Stimulated activated CD4-positive, alpha-beta T cell treated with anti-CD3 and anti-CD28 coated beads, Interleukin-4, amount 100 ng/mL, for 48 hours (primary cell): ENCODE results near the gene CDC42BPA.
"Not testable (repeated sequence)": the region's sequence is repeated elsewhere in the genome, so short reads cannot be mapped to it uniquely, and the experiment has no call there.

ENCODE experiments used
- DNase-seq, 2 donors: peaks; one replicate each; pipeline ENCODE4 v3.0.0-alpha.2; 2020; ENCODE audit warnings: low read depth in 2 of 2

The CDC42BPA gene

DNA sequence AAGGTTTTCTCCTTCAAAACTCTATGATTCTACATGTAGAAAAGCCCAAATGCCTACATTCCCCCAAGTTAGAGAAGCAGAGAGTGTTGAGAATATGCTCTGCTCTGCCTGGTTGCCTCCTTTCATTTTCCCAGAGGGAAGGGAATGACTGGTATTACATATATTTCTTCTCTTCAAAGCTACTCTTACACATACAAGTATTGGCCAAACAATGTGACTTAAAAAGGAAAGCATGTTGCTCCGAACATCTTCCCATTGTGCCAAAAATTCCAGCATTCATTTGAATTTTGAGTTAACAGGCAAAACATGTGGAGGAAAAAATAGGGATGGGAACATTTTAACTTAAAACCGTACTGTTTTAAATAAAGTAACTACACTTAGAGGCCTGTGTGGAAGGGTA lies 253.0 kb downstream of the CDC42BPA start:
- DNase-seq: no peak

DNA sequence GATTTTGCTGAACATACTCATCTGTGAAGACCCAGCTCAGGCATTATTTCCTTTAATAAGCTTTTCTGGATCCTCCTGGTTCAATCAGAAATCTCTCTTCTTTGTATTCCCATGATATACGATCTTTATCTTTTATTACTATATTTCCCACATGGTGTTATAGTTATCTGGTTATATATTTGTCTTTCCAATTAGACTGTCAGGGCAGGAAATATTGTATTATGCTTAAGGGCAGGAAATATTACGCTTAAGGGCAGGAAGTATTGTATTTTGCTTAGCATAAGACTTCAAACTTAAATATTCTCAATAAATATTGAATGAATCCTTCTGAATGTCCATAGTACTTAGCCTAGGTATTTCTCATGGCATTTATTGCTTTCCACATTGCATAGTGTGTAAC lies 256.0 kb downstream of the CDC42BPA start:
- no peak for DNase-seq

DNA sequence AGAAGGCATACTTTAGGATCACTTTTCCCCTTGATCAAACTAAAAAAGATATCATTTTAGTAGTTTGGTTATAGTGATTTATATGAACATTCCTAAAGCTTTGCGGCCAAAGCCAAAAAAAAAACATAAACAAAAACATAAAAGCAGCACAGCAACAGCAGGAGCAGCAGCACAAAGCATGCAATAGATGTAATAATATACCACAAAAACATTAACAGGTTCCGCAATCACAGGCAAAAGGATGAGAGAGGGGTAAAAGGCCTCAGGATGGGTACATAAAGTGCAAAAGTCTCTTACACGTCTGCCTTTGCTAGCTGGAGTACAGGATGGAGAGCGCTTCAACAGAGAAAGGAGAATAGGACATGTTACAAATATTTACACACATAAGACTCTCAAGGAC lies 259.2 kb downstream of the CDC42BPA start:
- no peak for DNase-seq

DNA sequence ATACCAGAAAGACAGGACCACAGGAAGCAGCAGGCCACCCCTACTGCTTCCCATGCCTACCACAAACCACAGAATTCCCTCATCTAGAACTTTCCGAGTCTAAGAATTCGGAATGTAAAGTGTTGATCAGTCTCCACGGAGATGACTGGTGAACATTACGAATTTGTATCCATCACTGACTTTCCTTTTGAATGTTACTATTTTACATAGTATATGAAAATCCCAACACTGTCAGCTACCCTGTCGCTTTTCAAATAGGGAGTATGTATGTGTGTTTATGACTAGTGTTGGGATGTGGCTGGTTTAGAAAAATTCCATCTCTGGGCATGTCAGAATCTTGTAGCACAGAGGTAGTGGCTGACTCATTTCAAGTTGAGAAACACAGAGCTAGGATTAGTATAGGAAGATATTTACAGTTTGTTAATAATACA lies 260.0 kb downstream of the CDC42BPA start:
- DNase-seq: no peak

DNA sequence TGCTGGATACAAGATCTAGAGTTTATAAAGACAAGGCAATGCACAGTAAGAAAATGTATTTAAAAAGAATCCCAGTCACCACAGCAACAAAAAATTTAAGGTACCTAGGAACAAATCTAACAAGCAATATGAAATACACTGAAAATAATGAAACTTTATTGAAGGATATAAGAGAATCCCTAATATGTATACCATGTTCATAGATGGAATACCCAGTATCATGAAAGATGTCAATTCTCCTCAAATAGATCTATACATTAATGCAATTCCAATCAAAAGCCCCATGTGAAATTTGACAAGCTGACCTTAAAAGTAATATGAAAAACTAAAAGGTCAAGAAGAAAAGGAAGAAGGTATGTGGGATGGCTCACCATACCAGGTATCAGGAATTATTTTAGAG lies 269.0 kb downstream of the CDC42BPA start:
- no peak for DNase-seq

DNA sequence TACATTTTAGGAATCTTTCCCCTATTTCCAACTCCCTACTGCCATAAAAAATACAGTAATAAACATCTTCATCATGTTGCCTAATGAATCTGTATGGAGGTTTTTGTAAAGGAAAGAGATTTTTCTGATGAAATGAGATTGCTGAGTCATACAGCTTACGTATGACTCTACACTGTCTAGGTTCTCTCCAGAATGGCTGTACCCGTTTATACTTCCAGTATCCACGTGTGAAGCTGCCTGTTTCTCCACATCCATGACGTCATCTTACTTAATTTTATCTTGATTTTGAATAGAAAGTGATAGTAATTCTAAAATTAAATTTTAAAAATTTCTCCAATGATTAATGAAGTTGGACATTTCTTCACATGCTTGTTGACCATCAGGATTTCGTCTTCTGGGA lies 274.5 kb downstream of the CDC42BPA start:
- DNase-seq: no peak

DNA sequence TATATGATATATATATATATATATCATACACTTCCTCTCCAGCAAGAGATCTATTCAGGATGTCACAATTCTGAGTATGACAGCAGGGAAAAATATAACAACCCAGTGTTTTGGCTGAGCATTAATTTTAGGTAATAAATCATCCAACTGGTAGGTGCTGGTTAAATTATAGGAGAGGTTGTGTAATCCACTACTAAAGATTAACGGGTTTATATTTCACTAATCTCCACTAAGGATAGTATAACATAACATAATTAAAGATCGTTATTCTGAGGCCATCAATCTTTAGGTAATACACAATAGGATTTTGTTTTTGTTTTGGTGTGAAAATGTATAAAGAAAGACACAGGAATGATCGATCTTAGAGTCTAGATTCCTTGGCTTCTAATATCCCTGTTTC lies 276.0 kb downstream of the CDC42BPA start:
- DNase-seq: no peak

DNA sequence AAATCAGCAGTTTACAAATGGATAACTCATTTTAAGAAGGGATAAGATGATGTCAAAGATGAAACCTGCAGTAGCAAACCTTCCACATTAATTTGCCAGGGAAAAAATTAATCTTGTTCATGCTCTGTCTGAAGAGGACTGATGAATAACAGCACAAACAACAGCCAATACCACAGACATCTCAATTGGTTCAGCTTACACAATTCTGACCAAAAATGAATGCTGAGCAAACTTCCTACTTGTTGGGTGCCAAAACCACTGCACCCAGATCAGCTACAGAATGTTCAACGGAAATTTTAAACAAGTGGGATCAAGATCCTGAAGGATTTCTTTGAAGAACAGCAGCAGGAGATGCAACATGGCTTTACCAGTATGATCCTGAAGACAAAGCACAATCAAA lies 279.9 kb downstream of the CDC42BPA start:
- DNase-seq: no peak

DNA sequence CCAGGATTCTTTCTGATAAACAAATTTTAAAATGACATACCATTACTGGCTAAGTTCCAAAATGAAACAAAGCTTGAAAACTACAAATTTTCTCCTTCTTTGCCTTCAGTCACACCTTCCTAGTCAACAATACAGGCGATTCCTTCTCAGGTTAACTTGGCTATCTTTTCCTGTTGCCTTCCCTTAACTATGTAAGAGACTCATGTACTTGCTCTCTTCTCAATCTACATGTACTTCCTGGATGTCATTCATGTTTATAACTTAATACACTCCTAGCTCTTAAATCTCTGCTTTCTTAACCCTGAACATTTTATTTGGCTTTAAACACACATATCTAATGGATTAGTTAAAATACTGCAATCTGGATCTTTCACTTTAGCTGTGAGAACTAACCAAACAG lies 281.2 kb downstream of the CDC42BPA start:
- DNase-seq: no peak

DNA sequence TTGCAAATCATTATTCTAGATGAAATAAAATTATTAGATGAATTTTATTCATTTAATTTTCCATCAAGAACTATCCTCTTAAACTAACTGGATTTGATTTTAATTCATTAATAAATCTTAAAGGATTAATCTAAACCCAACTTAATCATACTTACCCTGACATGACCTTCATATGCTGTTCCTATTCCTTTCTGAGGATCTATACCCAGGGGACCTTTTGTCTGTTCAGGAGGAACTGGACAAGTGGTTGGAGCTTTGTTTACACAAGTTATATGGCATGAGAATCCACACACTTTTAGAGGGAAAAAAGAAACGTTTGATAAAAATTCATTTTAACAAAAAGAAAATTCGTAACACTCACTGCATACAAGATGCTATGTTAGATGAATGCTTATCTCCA lies 283.0 kb downstream of the CDC42BPA start:
- DNase-seq: no peak

DNA sequence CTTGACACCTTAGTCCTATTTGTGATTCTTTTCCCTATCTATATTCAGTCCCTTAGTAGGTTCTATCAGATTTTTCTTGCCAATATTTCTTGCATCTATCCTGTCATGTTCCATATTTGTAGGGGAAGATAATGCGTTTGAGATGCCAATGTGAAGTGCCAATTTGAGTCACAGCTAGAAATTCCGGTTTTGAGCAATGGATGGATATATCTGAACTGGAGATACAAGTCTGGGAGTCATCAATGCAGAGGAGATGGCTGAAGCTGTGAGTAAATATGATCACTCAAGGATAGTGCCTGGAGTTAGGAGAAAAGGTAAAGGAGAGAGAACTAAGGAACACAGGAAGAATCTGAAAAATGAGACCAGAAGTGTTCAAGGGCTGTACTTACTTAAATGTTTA lies 284.4 kb downstream of the CDC42BPA start:
- DNase-seq: no peak

DNA sequence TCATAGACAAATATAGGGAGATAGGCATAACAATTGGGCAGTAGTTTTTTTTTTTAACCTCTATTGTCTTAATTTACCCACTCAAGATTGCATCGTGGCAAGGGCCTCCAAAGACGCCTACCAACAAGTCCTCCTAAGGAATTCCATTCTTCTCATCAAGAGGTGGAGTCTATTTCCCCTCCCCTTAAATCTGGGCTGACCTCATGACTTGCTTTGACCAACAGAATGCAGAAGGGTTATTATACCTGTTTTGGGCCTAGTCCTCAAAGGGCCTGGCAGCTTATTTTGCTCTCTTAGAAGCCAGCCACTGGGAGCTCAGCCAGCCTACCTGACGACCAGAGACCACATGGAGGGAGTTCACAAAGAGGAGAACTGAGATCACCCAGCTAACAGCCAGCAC lies 285.9 kb downstream of the CDC42BPA start:
- DNase-seq: no peak

DNA sequence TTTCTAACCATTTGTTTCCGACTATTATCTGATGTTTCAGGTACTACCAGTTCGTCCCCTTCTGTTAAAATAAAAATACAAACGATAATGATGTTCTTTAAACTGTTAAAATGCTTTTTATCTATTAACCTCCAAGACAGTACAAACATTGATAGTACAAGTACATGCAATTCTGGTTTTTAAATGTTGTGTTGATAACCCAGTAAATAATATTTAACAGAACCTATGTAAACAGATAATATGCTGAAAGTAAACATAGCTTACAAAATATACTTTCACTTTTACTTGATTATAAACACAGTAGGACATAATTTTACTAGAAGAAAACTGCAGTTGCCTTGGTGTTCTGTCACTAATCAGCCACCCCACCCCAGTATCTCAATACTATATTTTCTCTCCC lies 301.3 kb downstream of the CDC42BPA start:
- no peak for DNase-seq

DNA sequence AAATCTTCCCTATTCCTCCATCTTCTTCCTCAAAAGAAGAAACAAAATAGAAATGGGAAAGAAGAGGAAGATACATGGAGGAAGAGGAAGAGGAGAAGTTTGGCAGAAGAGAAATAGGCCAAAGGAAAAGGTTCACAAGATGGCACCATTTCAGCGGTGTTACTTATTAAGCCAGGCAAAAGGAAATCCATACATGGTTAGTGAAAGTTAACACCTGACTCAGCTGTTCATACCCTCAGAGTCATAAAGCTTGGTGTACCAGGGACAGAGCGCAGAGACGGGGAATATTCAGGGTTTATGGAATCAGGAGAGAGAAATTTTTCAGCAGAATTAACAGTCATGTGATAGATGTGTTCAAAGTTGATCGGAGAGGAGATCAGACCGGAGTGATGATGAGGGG lies 307.6 kb downstream of the CDC42BPA start:
- DNase-seq: no peak

DNA sequence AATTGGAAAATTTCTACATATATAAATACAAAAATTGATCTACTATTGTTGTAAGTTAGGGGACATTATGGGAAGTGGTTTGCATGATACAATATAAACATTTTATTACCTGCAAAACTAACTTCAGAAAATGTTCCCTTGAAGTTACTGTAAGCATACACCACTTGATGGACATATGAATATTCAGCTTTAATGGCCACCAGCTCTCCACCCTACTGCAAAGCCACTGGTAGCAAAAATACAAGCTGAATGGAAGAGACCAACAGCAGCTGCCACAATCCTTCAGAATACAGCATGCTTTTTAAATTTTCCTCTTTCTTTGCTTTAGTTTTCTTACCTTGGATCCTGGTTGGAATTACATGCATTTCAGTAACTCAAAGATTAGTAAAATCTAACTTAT lies 308.4 kb downstream of the CDC42BPA start:
- no peak for DNase-seq

DNA sequence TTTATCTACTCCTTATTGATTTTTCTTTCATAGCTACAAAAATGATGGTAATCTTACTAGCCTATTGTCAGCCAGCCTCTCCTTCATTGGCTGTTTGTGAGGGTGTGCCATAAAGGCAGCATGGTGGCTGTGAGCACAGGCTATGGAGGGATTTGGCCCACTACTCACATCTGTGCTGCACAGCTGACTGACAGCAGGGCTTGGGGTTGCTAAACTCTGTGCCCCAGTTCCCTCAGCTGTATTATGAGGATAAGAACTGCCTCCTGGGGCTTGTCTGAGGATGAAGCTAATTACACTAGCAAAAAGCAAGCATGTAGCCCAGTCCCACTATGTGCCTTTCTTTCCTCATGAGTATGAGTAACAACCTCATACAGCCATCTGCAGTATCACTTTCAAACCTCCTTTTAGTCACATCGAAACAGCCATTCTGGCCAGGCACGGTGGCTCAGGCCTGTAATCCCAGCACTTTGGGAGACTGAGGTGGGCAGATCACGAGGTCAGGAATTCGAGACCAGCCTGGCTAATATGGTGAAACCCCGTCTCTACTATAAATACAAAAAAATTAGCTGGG lies 312.0 kb downstream of the CDC42BPA start:
- no peak for DNase-seq

DNA sequence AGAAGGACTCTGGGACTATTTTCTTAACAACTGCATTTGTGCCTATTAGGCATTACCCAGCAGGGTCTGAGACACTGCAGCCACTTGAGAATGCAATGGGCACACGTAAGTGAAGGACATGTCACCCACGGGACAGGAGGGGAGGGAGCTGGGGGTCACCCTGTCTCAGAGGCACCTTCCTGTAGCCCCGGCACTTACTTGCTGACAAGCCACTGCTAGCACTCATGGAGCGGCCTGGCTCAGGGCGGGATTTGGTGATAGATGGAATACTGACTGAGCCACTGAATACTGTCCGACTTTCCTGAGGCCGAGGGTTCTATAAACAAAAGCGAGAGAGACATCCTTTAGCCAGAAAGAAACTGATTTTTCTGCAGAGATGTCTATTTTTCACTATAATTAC lies 313.5 kb downstream of the CDC42BPA start:
- no peak for DNase-seq

DNA sequence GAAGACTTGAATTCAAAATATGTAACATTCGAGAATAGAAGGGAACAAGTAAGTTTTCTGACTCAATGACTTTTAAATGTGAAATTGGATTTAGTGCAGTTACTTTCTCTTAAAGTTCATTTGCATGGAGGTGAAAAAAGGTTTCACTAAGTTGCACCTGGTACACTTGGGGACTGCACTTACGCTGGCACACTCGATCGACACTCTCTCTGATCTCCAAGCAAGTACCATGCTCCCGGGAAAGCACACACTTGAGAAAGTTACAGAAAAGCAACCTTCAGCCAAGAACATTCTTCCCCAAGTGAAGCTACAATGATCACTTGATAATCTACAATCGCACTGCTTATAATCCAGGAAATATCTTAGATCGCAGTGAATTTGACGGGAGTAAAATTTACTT lies 315.1 kb downstream of the CDC42BPA start:
- DNase-seq: no peak

DNA sequence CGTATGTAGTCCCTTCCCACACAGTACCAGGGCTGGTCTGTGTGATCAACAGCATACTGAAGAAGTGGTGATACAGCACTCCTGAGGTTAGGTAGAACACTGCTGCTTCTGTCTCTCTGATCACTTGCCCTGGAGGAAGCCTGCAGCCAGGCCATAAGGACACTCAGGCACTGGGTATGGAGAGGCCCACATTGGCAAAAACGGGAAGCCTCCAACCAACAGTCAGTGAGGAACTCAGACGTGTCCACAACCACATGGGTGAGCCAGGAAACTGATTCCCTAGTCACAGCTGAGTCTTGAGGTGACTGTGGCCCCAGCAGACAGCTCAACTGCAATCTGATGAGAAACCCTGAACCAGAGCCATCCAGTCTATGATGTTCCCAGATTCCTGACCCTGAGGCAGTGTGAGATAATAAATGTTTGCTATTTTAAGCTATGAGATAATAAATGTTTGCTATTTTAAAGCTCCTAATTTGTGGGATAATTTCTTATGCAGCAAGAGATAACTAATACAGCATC lies 315.7 kb downstream of the CDC42BPA start:
- DNase-seq: no peak

DNA sequence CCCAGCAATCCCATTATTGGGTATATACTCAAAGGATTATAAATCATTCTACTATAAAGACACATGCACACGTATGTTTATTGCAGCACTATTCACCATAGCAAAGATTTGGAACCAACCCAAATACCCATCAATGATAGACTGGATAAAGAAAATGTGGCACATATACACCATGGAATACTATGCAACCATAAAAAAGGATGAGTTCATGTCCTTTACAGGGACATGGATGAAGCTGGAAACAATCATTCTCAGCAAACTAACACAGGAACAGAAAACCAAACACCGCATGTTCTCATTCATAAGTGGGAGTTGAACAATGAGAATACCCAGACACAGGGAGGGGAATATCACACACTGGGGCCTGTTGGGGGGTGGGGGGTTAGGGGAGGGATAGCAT lies 318.7 kb downstream of the CDC42BPA start:
- not testable (repeated sequence) for DNase-seq

DNA sequence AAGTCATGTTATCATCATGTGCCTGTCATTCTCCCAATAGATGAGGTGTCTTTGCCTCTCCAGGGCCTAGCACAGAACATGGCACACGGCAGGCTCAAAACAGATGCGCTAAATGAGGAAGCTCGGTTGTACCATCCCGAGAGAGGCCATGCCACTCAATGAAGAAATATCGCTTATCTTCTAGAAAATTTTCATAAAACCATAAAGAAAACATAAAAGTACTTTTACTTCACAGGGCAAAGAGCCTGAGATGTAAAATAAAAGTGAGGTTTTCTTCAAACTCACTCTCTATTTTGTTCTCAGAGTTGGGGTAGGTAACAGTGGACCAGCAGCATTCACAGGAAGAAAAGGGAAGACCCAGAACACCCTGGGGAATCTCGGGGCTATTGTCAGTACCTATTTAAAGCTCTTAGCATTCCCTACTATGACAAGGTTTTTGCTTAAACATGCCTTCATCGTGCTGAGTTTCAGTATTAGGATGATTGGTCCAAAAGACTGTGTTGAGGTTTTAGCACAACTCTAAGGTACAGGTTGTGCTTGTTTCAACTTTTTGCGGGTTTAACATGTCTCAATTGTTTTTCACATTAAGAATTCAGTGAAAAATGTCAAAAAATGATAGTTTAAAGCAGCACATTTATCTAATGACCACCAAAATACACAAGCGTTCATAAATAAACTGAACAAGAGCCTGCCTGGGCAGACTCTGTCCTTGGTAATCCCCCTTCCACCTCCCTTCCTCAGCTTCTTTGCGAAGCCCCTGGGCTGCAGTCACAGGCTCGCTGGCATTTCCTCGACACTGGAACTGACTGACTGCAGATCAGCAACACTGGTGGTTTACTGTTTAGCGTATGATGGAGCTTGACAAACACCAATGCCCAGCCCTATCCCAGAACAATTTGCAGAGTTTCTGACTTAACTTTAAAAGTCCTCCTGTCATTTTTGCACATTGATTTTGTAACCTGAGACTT lies 322.6 kb downstream of the CDC42BPA start:
- no peak for DNase-seq

DNA sequence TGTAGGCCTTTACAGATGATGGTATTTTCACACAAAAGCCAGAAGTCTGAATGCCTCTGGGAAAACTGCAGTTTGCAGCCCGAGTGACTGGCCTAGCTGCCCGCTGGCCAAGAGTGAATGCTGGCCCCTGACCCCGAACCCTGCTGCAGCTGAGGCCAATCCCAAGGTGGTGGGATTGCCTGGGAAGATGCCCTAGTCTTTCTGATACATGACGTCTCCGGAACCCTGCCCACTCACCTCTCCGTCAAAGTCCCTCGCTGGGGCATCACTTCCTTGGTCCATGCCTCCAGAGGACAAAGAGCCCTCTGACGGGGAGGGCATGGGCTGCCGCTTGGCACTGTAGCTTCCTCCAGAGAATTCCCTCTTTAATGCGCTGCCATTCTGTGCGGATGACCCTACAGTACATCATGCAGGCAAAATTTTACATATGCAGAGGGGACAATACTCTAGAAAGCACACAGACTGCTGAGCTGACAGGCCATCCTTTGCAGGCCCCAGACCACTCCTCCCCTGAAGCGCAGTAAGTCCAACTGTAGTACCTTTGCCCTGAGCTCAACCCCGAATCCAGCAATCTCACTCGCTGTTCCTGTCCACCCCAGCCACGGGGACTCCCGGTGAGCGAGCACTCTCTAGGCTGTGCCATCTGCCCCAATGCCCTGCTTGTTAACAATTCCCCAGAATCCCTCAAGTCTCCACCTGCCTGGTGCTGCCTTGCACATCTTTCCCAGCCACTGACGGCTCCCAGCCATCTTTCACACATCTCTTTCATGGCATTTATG lies 323.5 kb downstream of the CDC42BPA start:
- DNase-seq: no peak
